Activated CD4-positive, alpha-beta T cell treated with anti-CD3 and anti-CD28 coated beads, Interleukin-2, Interleukin-6, amounts not matched to agents 100 ng/mL and 50 ng/mL, durations not matched to agents 16 hours and 8 hours (primary cell): ENCODE results near the gene PPP1R26.

Source experiments
- DNase-seq: peaks from one replicate; pipeline ENCODE4 v3.0.0-alpha.2; 2020

Gene PPP1R26

GRCh38 chr9:135490166-135490870 is 10.7 kb downstream of the PPP1R26 start:
- no peak for DNase-seq

- DNase-seq = no peak
Measured at GRCh38 chr9:135490980-135491464, 11.4 kb downstream of the PPP1R26 start.

- DNase-seq = no peak
Measured at GRCh38 chr9:135491764-135492163, 12.2 kb downstream of the PPP1R26 start.

GRCh38 chr9:135492886-135493669 is 13.5 kb downstream of the PPP1R26 start:
- DNase-seq = no peak

GRCh38 chr9:135494791-135495559 is 15.4 kb downstream of the PPP1R26 start:
- no peak for DNase-seq

- no peak for DNase-seq
Measured at GRCh38 chr9:135498381-135499126, 19.0 kb downstream of the PPP1R26 start.

GRCh38 chr9:135499326-135500070 is 19.9 kb downstream of the PPP1R26 start:
- DNase-seq = peak; percentile 87

GRCh38 chr9:135500071-135500524 is 20.5 kb downstream of the PPP1R26 start:
- no peak for DNase-seq

- DNase-seq = peak; percentile 93
Measured at GRCh38 chr9:135500525-135501260, 21.1 kb downstream of the PPP1R26 start, which contains the start of gene MRPS2. TSS of gene MRPS2 (plus strand) at chr9:135500682. CDS start at chr9:135500711, 29 bp downstream.

- DNase-seq = peak; percentile 82
Measured at GRCh38 chr9:135501261-135502167, 21.9 kb downstream of the PPP1R26 start.

GRCh38 chr9:135502168-135502872 is 22.7 kb downstream of the PPP1R26 start:
- DNase-seq = no peak

GRCh38 chr9:135502873-135503321 is 23.3 kb downstream of the PPP1R26 start:
- no peak for DNase-seq

GRCh38 chr9:135503371-135504261 is 24.0 kb downstream of the PPP1R26 start:
- DNase-seq = no peak

GRCh38 chr9:135504262-135505243 is 25.0 kb downstream of the PPP1R26 start:
- DNase-seq = peak; percentile 71

- no peak for DNase-seq
Measured at GRCh38 chr9:135505406-135506187, 26.0 kb downstream of the PPP1R26 start.
